GM21528 (cell line): ENCODE measurements around the gene CYB561A3.

ENCODE experiments used
- ATAC-seq: cut with Tn5 transposase; IDR thresholded peaks from one replicate; pipeline ENCODE4 v1.9.1; 2021; ENCODE audit warnings: mild to moderate bottlenecking, moderate library complexity; ENCODE audit not compliant: unreplicated experiment, low FRiP score

Gene CYB561A3

DNA sequence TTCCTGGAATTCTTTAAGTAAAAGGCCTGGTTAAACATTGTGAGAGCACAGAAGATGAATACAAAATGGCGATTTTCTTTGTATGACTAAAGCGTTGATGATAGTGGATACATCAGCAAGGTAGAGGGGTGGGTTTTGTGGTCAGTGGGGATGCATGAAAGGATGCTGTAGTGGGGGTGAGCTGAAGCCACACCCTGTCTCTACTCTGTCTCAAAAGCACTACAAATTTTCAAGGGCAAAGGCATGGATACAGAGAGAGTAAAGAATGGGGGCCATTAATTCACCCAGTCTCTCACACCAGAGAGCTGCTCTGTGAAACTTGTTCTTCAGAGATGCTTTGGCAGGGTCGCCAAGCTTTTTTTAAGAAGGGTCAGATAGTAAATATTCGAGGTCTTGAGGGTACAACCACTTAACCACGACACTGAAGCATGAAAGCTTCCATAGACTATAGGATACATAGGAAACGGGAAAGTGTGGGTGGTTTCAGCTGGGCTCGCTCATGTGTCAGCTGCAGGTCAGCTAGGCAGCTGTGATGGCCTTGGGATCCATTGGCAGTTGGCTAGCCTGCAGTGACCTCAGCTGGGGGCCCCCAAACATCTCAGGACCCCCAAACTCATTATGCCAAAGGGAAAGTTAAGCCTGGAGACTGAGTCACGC, 8.8 kb upstream of the CYB561A3 start:
- ATAC-seq = no peak

- no peak for ATAC-seq
Observed at GRCh38 chr11:61369372-61370348, 8.0 kb upstream of the CYB561A3 start.

GRCh38 chr11:61368646-61369045, 7.0 kb upstream of the CYB561A3 start:
- ATAC-seq = no peak

DNA sequence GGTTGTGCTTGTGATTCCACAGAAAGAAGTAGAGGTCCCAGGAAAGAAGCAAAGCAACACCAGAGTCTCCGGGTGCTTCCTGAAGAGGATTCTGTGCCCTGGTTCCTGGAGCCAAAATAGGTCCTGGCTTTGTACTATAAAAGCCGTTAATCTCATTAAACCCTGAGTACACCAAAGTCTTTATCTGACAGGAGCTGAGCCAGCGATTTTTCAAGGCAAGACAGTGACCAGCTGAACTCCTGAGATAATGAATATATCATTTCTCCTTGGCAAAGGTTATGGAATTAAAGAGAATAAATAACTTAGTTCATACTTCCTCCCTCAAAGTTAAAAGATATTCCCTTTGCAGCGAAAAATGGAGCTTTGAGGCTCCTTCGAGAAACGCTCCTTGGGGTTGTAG, 5.7 kb upstream of the CYB561A3 start:
- no peak for ATAC-seq

DNA sequence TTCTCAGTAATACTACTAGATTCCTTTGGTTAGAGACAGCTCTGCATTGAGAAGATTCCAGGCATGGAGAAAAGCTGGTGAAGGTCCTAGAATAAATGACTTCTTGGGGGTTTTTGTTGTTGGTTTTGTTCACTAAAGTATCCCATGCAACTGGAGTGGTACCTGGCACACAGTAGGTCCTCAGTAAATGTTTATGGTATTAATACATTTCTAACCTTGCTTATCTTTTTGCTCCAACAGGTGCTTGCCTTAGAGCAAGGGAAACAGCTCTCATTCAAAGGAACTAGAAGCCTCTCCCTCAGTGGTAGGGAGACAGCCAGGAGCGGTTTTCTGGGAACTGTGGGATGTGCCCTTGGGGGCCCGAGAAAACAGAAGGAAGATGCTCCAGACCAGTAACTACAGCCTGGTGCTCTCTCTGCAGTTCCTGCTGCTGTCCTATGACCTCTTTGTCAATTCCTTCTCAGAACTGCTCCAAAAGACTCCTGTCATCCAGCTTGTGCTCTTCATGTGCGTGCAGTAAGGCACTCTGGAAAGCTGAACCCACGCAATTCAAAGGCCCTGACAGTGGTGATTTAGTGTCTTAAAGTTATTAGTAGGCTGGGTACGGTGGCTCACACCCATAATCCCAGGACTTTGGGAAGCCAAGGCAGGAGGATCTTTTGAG, 2.5 kb upstream of the CYB561A3 start:
- ATAC-seq = no peak

DNA sequence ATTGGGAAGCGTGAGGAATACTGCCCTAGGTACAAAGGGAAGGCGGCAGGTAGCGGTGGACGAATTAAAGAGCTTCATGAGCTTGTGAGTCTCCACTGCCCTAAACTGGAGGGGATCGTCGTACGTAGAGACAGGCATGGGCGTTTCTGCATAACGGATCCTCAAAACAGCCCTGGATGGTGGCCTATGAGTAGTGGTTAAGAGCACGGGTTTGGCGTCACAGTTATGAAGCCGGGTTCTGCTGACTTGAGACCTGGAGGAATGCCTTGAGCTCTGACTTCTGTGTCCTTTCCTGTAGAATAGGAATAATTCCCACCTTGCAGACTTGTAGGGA, 827 bp upstream of the CYB561A3 start:
- no peak for ATAC-seq

DNA sequence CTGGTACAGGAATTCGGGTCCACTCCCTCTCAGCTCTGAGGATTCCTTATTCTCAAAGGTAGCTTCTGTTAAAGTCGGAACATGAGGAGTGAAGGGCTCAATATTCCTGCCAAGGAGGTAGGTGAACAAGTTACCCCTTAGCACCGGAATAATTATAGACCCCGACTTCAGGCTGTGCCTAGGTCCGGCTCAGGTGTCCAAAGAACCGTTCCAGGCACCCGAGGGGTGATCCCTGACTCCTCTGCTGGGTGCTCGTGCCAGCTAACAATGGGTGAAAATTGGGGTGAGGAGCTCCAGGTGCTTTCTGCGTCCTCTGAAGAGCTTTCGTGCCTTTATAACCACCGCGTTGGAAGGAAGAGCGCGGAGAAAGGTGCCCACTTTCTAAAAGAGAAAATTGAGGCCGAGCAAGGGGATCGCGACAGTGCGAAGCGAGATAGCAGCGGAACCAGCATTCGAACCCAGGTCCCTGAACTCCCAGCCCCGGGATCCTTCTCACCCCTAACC, 393 bp downstream of the CYB561A3 start:
- ATAC-seq = no peak

- ATAC-seq = no peak
Observed at GRCh38 chr11:61359516-61359915, 2.2 kb downstream of the CYB561A3 start.

GRCh38 chr11:61358566-61358965, 3.1 kb downstream of the CYB561A3 start:
- ATAC-seq = no peak

- no peak for ATAC-seq
Observed at GRCh38 chr11:61357894-61358239, 3.8 kb downstream of the CYB561A3 start.

DNA sequence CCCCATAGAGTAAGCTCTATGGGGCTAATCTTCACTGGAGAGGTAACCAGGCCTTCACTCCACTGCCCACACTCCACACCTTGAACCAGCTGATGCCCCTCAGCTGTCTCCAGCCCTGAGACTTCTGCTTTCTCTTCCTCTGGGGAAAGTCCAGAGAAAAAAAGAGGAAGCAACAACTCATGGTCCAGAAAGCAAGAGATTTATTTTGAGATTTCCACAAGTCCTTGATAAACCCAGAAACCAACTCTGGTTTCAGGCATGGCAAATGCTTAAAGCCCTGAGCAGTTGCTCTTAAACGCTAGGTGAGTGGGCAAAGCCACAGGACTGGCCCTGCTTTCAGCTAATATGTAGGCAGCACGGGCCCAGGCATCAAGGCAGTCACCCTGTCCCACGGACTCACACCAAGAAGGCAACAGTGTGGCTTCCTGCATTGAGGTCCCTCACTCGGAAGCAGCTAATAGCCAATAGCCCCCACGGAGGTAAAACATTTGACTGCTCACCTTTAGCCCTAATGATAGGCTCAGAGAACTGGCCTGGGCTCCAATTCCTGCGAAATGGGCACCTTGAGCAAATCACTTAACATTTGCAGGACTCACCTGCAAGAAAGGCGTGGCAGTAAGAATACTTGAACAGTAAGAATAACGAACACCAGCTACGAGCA, 4.3 kb downstream of the CYB561A3 start:
- peak; percentile 48 for ATAC-seq

DNA sequence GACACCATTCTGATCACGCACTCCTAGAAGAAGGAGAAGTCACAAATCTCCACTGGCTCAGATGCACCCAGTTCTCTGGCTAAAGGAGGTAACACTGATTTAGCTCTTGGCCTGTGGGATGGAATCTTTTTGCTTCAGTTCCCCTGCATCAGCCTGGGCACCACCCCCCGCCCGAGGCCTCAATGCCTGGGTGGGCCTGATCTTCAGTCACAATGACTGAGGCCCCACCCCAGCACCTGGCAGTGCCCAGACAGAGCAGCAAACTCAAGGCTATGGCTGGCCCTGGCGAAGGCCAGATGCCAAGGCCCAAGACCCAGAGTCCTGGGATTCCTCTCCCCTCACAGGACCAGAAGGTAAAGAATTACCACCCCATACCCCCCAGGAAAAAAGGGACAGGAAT, 5.0 kb downstream of the CYB561A3 start:
- ATAC-seq = no peak

GRCh38 chr11:61354208-61354607, 7.5 kb downstream of the CYB561A3 start:
- ATAC-seq = no peak

DNA sequence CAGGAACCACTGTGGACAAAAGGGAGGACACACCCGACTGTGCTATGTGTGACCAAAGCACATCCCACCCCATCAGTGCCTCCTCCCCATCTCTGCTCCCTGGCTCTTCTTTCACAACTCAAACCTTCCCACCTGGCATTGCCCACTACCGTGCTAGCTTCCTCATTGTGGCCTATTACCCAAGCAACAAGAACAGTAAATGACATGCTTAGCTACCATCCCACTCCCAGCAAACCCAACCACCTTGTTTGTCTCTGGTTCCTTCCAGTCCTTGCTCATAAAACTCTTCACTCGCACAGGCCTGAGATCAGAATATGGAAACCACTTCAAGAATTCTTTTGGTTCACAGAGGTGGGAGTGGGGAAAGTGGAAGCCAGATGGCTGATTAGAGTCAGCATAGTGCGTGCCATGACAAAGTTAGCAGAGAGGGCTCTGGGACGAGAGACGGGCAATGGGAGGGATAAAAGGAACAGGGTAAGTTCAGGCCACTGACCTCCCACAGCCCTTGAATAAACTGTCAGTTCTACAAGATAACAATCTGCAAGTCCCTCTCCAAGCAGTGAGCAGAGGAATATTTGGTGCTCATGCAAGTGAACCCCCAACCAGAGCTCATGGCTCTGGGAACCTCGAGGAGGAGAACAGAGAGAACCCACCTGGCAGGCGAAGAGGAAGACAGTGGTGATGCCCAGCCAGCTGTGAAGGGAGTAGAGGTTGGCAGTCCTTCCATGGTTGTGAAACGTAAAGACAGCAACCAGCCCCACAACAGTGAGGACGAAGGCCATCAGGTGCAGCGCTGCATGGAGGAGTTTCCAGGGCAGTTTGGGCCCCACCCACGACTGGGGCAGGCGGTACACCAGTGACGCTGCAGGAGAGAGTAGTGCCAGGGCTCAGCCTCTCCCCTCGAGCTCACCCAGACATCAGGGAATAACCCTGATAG, 8.3 kb downstream of the CYB561A3 start:
- no peak for ATAC-seq

- ATAC-seq = no peak
Observed at GRCh38 chr11:61352038-61352437, 9.6 kb downstream of the CYB561A3 start.

DNA sequence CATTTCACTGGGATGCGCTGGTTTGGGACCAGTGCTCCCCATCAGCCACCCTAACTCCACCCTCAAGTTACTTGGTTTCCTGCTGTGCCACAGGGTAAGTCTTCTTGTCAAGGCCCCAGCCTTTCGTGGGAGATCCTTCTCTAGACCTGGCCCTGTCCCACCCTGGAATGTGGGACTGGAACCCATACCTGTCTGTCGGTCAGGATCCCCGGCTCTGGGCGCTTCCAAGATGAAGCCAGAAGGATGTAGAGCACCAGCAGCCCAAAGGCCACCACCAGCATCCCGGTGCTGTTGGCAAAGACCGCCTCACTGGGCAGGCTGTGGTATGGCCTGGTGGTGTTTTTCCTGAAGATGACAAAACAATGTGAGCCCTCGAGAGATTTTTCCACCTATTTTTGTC, 10.9 kb downstream of the CYB561A3 start:
- ATAC-seq = no peak

DNA sequence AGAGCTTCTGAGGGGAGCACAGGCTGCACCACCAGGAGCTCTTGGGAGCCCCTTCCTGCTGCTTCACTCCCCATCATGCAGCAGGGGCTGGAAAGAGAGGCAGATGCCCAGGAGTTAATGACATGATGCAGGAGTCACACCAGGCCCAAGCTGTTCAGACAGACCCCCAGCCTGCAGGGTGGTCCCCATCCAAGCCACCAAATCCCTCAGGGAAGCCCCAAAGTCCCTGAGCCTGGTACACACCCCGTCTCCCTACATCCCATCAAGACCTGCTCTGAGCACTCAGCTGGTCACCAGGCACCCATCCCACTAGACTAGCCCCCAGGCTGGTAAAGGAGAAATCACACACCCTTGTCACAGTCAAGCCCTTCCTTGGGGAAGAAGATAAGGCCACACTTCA, 11.3 kb downstream of the CYB561A3 start:
- ATAC-seq = no peak

- ATAC-seq = no peak
Observed at GRCh38 chr11:61349916-61350315, 11.8 kb downstream of the CYB561A3 start.

GRCh38 chr11:61349189-61349751, 12.4 kb downstream of the CYB561A3 start:
- ATAC-seq = no peak
